Sigmoid colon (tissue), 7 donors: ENCODE data around the gene UTP11. TPM values are rescaled to one million over a fixed set of nuclear protein-coding genes. Genes with fewer than 3 reads are reported as not detected.
A peak's percentile ranks its signal among the peaks of the same experiment; 100 is the strongest.

Source experiments
- DNase-seq: peaks from one replicate; pipeline ENCODE4 v3.0.0-alpha.2; 2019
- H3K27ac ChIP-seq, 4 donors: fragments of 200-600 bp; sonication (generic); one replicate each; pipeline ENCODE4 v1.5.1; 2016 to 2019; ENCODE audit warnings: mild to moderate bottlenecking in 1 of 4
- H3K27me3 ChIP-seq, 3 donors: fragments of 200-600 bp; sonication (generic); one replicate each; pipeline ENCODE4 v1.5.1; 2019; ENCODE audit warnings: mild to moderate bottlenecking in 1 of 3
- H3K36me3 ChIP-seq, 4 donors: fragments of 200-600 bp; sonication (generic); one replicate each; pipeline ENCODE4 v1.5.1; 2016 to 2019
- H3K4me1 ChIP-seq, 4 donors: fragments of 200-600 bp; sonication (generic); one replicate each; pipeline ENCODE4 v1.5.1; 2017 to 2019
- H3K4me3 ChIP-seq, 4 donors: fragments of 200-600 bp; sonication (generic); one replicate each; pipeline ENCODE4 v1.5.1; 2017 to 2019; ENCODE audit warnings: mild to moderate bottlenecking in 2 of 4, moderate library complexity in 1 of 4
- H3K9me3 ChIP-seq, 4 donors: fragments of 200-600 bp in 3 of 4; sonication (generic) in 3 of 4; one replicate each; pipeline versions ENCODE4 v1.5.1 to v1.6.1; 2013 to 2019
- CTCF ChIP-seq, 4 experiments: fragments of 450-650 bp in 3 of 4; fragments of 200-600 bp in 1 of 4; IDR thresholded peaks; one replicate each; pipeline ENCODE4 v1.5.1; 2016 to 2019; ENCODE audit warnings: antibody characterized with exemption in 4 of 4, mild to moderate bottlenecking in 3 of 4, moderate library complexity in 2 of 4
- EP300 ChIP-seq, 4 donors: sonication (generic); formaldehyde crosslinking; IDR thresholded peaks; one replicate each; pipeline ENCODE4 v1.6.1; 2017; ENCODE audit warnings: antibody characterized with exemption in 4 of 4
- POLR2A ChIP-seq, 2 donors: fragments of 450-650 bp; IDR thresholded peaks; one replicate each; pipeline ENCODE4 v1.6.1; 2016; ENCODE audit warnings: antibody characterized with exemption in 2 of 2, mild to moderate bottlenecking in 2 of 2, moderate library complexity in 2 of 2
- POLR2AphosphoS5 ChIP-seq, 4 donors: sonication (generic); formaldehyde crosslinking; IDR thresholded peaks; one replicate each; pipeline ENCODE4 v1.6.1; 2017; ENCODE audit warnings: antibody characterized with exemption in 4 of 4
- WGBS, 2 donors: extraction: QIAGEN DNeasy Blood & Tissue Kit; methylation state at CpG; one replicate each; pipeline ENCODE4 v1.1.7; 2013; 5-methylcytosine and 5-hydroxymethylcytosine counted together
- intact Hi-C: fragments of 100-400 bp; cut with DNase I; formaldehyde crosslinking; loops from one replicate; pipeline ENCODE4 v1.15.1; 2023
- polyA plus RNA-seq, 3 donors: library from polyadenylated mRNA; stranded (reverse); fragments of 200-250 nt; gene quantifications; one replicate each; pipeline ENCODE4 v1.2.3, GENCODE V29; 2013
- total RNA-seq, 4 donors: library from RNA; depleted of rRNA; stranded (reverse); fragments of >200 nt; gene quantifications; one replicate each; pipeline ENCODE4 v1.1.0, GENCODE V29; 2016
- donor health status: healthy with polysubstance abuse.
- donor health status: Bipolar disorder and iron deficiency.
- donor health status: healthy.

UTP11 gene
- total and polyA plus RNA-seq, 7 donors, result 14.4 to 76.5 (median 54.8) TPM

GRCh38 chr1:38006008-38006828 is 6.3 kb upstream of the UTP11 start:
- Histone ChIP-seq H3K9me3 (no peaks in the 10 kb centered on the region), H3K4me3 (peak overlapping the region in 3 of 4 donors; percentile 73 to 91 (median 81)), H3K4me1 (peaks cover 0 to 45% (median 32%) of the 10 kb centered on the region in 4 donors), H3K27me3 (no peaks in the 10 kb centered on the region), H3K27ac (peak overlapping the region; percentile 87 to 97 (median 91)), H3K36me3 (no peaks in the 10 kb centered on the region)
- no peak for DNase-seq
- TF ChIP-seq POLR2A (IDR thresholded peaks at IDR 0.05) (no peak), POLR2AphosphoS5 (IDR thresholded peaks at IDR 0.05) (no peak), EP300 (IDR thresholded peaks at IDR 0.05) (no peak), CTCF (IDR thresholded peaks at IDR 0.05) (no peak)
- WGBS, 2 donors, result 67 to 75% methylated on average over 12 of the region's 12 CpGs
- intact Hi-C loops, result loop anchor here (10.0 kb wide), 1 partner anchor 531 kb away; the partner anchor contains the start of gene ZC3H12A

GRCh38 chr1:38009088-38009840 is 3.3 kb upstream of the UTP11 start:
- Histone ChIP-seq H3K27ac (no peak overlapping the region), H3K9me3 (no peaks in the 10 kb centered on the region), H3K27me3 (no peaks in the 10 kb centered on the region), H3K4me1 (peaks cover 0 to 28% (median 18%) of the 10 kb centered on the region in 4 donors), H3K4me3 (no peak overlapping the region), H3K36me3 (no peaks in the 10 kb centered on the region)
- DNase-seq, result peak; percentile 56
- WGBS, 2 donors, result 77 to 80% methylated on average over 8 of the region's 8 CpGs
- no peak for TF ChIP-seq EP300 (IDR thresholded peaks at IDR 0.05)
- no peak for TF ChIP-seq CTCF (IDR thresholded peaks at IDR 0.05)
- TF ChIP-seq POLR2A (IDR thresholded peaks at IDR 0.05), result no peak
- TF ChIP-seq POLR2AphosphoS5 (IDR thresholded peaks at IDR 0.05), result no peak
- intact Hi-C loops, result loop anchor here (10.0 kb wide), 1 partner anchor 534 kb away; the partner anchor contains the start of gene ZC3H12A

GRCh38 chr1:38009841-38010180 is 2.7 kb upstream of the UTP11 start:
- TF ChIP-seq POLR2AphosphoS5 (IDR thresholded peaks at IDR 0.05) (no peak), EP300 (IDR thresholded peaks at IDR 0.05) (no peak), CTCF (IDR thresholded peaks at IDR 0.05) (no peak), POLR2A (IDR thresholded peaks at IDR 0.05) (no peak)
- Histone ChIP-seq H3K4me1 (peaks cover 0 to 29% (median 22%) of the 10 kb centered on the region in 4 donors), H3K9me3 (no peaks in the 10 kb centered on the region), H3K27me3 (no peaks in the 10 kb centered on the region), H3K27ac (no peak overlapping the region), H3K4me3 (no peak overlapping the region), H3K36me3 (no peaks in the 10 kb centered on the region)
- WGBS, 2 donors, result 84 to 89% methylated on average over 6 of the region's 6 CpGs
- intact Hi-C loops, result loop anchor here (10.0 kb wide), 1 partner anchor 535 kb away; the partner anchor contains the start of gene ZC3H12A
- no peak for DNase-seq

GRCh38 chr1:38013227-38013622 is 691 bp downstream of the UTP11 start:
- TF ChIP-seq POLR2AphosphoS5 (IDR thresholded peaks at IDR 0.05) (no peak), EP300 (IDR thresholded peaks at IDR 0.05) (no peak), POLR2A (IDR thresholded peaks at IDR 0.05) (no peak), CTCF (IDR thresholded peaks at IDR 0.05) (no peak)
- Histone ChIP-seq H3K4me3 (peak overlapping the region; percentile 75 to 92 (median 84)), H3K9me3 (no peaks in the 10 kb centered on the region), H3K27me3 (no peaks in the 10 kb centered on the region), H3K36me3 (peaks cover 6 to 17% (median 12%) of the 10 kb centered on the region in 4 donors), H3K27ac (peak overlapping the region; percentile 95 to 98 (median 96)), H3K4me1 (peaks cover 0 to 51% (median 46%) of the 10 kb centered on the region in 4 donors)
- no peak for DNase-seq
- intact Hi-C loops, result no loop called here
- WGBS, 2 donors, result 9 to 19% methylated on average over 4 of the region's 4 CpGs
